B cell (primary cell): ENCODE results near the gene HTRA3. TPM values are rescaled to one million over a fixed set of nuclear protein-coding genes. Genes with fewer than 3 reads are reported as not detected.

Experiments
- ATAC-seq: fragments of 200-7000 bp; cut with Tn5 transposase; one replicate; pipeline ENCODE4 v1.10.0; 2021; ENCODE audit warnings: low read depth, mild to moderate bottlenecking, moderate number of reproducible peaks, moderate library complexity
- CTCF ChIA-PET: fragments of 350-600 bp; sonication (Branson Sonifier 250); formaldehyde crosslinking; loops from one replicate; lab custom pipeline; 2021; ENCODE audit warnings: antibody characterized with exemption, inconsistent platforms; lab: Charles Lee
- POLR2A ChIA-PET: fragments of 350-600 bp; sonication (Branson Sonifier 250); formaldehyde crosslinking; loops from one replicate; lab custom pipeline; 2021; ENCODE audit warnings: antibody characterized with exemption; lab: Charles Lee
- DNase-seq: peaks from one replicate; pipeline ENCODE4 v3.0.0; 2013
- H2AFZ ChIP-seq: 2 replicates; pipeline ENCODE4 v1.6.1; 2012; ENCODE audit warnings: mild to moderate bottlenecking, low read depth, low read length; ENCODE audit not compliant: insufficient read depth, poor library complexity, severe bottlenecking
- H3K27ac ChIP-seq, 2 donors: 1 replicate in 1 of 2; 2 replicates in 1 of 2; pipeline ENCODE4 v1.5.1; 2012 to 2013; ENCODE audit warnings: low read length in 2 of 2, mild to moderate bottlenecking in 2 of 2, moderate library complexity in 1 of 2
- H3K27me3 ChIP-seq, 4 experiments: fragments of 200-600 bp in 1 of 4; sonication (generic) in 1 of 4; replicated peaks in 1 of 4; 1 replicate in 2 of 4; 2 replicates in 2 of 4; pipeline versions ENCODE4 v1.6.1 to v1.7.0; 2013 to 2016; ENCODE audit warnings: low read length in 3 of 4, mild to moderate bottlenecking in 2 of 4, mixed read lengths in 1 of 4, moderate library complexity in 1 of 4; ENCODE audit not compliant: insufficient read depth in 4 of 4, control insufficient read depth in 3 of 4; ENCODE audit errors: control extremely low read depth in 1 of 4
- H3K36me3 ChIP-seq, 2 experiments: replicated peaks in 1 of 2; 1 replicate in 1 of 2; 2 replicates in 1 of 2; pipeline versions ENCODE4 v1.6.1 to v1.7.1; 2013; ENCODE audit warnings: low read length in 1 of 2; ENCODE audit not compliant: insufficient read depth in 2 of 2, control insufficient read depth in 1 of 2; ENCODE audit errors: control extremely low read depth in 1 of 2, extremely low read depth in 1 of 2
- H3K4me1 ChIP-seq, 2 donors: fragments of 200-600 bp in 1 of 2; sonication (generic) in 1 of 2; 1 replicate in 1 of 2; 2 replicates in 1 of 2; pipeline versions ENCODE4 v1.5.1 to v1.6.1; 2013 to 2017; ENCODE audit warnings: low read length in 2 of 2; ENCODE audit not compliant: control insufficient read depth in 2 of 2, insufficient read depth in 2 of 2
- H3K4me2 ChIP-seq: replicated peaks from 2 replicates; pipeline ENCODE3; 2012; ENCODE audit warnings: mild to moderate bottlenecking, low read depth, low read length; ENCODE audit not compliant: poor library complexity, severe bottlenecking
- H3K4me3 ChIP-seq, 5 experiments: fragments of 200-600 bp in 1 of 5; sonication (generic) in 1 of 5; 1 replicate in 3 of 5; 2 replicates in 2 of 5; pipeline versions ENCODE4 v1.5.1 to v1.7.0; 2011 to 2016; ENCODE audit warnings: low read length in 4 of 5, mild to moderate bottlenecking in 4 of 5, low read depth in 2 of 5, control low read depth in 1 of 5, moderate library complexity in 1 of 5; ENCODE audit not compliant: insufficient read depth in 1 of 5; ENCODE audit errors: control extremely low read depth in 1 of 5, extremely low read depth in 1 of 5
- H3K79me2 ChIP-seq: fragments of 200-600 bp; sonication (generic); one replicate; pipeline ENCODE4 v1.6.0; 2016; ENCODE audit warnings: low read length; ENCODE audit not compliant: control insufficient read depth, insufficient read depth
- H3K9ac ChIP-seq: fragments of 200-600 bp; sonication (generic); 2 replicates; pipeline ENCODE4 v1.6.1; 2017; ENCODE audit warnings: mild to moderate bottlenecking, low read length, moderate library complexity
- H3K9me3 ChIP-seq, 3 donors: one replicate each; pipeline versions ENCODE4 v1.6.1 to v1.7.1; 2013; ENCODE audit warnings: low read length in 2 of 3; ENCODE audit not compliant: control insufficient read depth in 2 of 3, insufficient read depth in 1 of 3; ENCODE audit errors: control extremely low read depth in 1 of 3
- H4K20me1 ChIP-seq: 2 replicates; pipeline ENCODE4 v1.6.0; 2012; ENCODE audit warnings: mild to moderate bottlenecking, low read length; ENCODE audit not compliant: insufficient read depth, control insufficient read depth, poor library complexity, severe bottlenecking
- H3K27ac Mint-ChIP-seq: one replicate; pipeline ENCODE4 v1.8.0; 2021; ENCODE audit warnings: mixed read lengths
- H3K27me3 Mint-ChIP-seq: one replicate; pipeline ENCODE4 v1.8.0; 2021; ENCODE audit warnings: mixed read lengths
- H3K4me1 Mint-ChIP-seq: one replicate; pipeline ENCODE4 v1.8.0; 2021; ENCODE audit warnings: mixed read lengths
- H3K4me3 Mint-ChIP-seq: one replicate; pipeline ENCODE4 v1.8.0; 2021; ENCODE audit warnings: mixed read lengths
- H3K9me3 Mint-ChIP-seq: one replicate; pipeline ENCODE4 v1.8.0; 2022; ENCODE audit warnings: mixed read lengths; ENCODE audit not compliant: insufficient read depth
- CTCF ChIP-seq: fragments of 200-600 bp; IDR thresholded peaks from one replicate; pipeline ENCODE4 v1.8.0; 2022; ENCODE audit warnings: antibody characterized with exemption, mild to moderate bottlenecking
- EZH2 ChIP-seq: IDR thresholded peaks from 2 replicates; pipeline ENCODE4 v1.6.1; 2012; ENCODE audit warnings: borderline replicate concordance, low read depth, mild to moderate bottlenecking, moderate library complexity, low read length; ENCODE audit not compliant: insufficient read depth, poor library complexity, severe bottlenecking
- WGBS: methylation state at CpG from one replicate; pipeline ENCODE4 v1.1.5; 2013; ENCODE audit warnings: missing lambda C conversion rate; ENCODE audit not compliant: insufficient coverage; 5-methylcytosine and 5-hydroxymethylcytosine counted together
- intact Hi-C: fragments of 100-400 bp; cut with micrococcal nuclease; formaldehyde crosslinking; loops from one replicate; pipeline ENCODE4 v1.10.0; 2022
- polyA plus RNA-seq: library from polyadenylated mRNA; depleted of rRNA; stranded (reverse); fragments of >200 nt; gene quantifications from 2 replicates; pipeline ENCODE4 v1.2.3, GENCODE V29; 2012
- total RNA-seq, 2 donors: library from RNA; stranded (reverse); fragments of 120-200 nt in 1 of 2; gene quantifications; 1 replicate in 1 of 2; 2 replicates in 1 of 2; pipeline versions ENCODE4 v1.2.3 to v1.2.4, GENCODE V29; 2013 to 2022

The HTRA3 gene
- total and polyA plus RNA-seq, 2 donors (not counting 1 experiment from before 2014, with no cell fraction given): not detected

- CTCF ChIA-PET: interaction anchor here (1.9 to 5.5 kb wide), 3 partner anchors 18 to 48 kb away, joined by 6 to 35 read pairs (median 11); no protein-coding TSS in a partner anchor
- H3K4me1 ChIP-seq: peaks cover 14 to 31% of the 10 kb centered on the region in 2 donors
- Mint-ChIP-seq H3K27ac (no peak overlapping the region), H3K4me3 (no peak overlapping the region), H3K4me1 (peaks cover 33% of the 10 kb centered on the region), H3K9me3 (no peaks in the 10 kb centered on the region), H3K27me3 (no peaks in the 10 kb centered on the region)
- DNase-seq (no peak), ATAC-seq (no peak)
- peaks cover 4% of the 10 kb centered on the region for H3K79me2 ChIP-seq
- no peak overlapping the region for H3K4me2 ChIP-seq
- TF ChIP-seq CTCF (no peak), EZH2 (no peak)
- no peak overlapping the region for H3K9ac ChIP-seq
- H3K9me3 ChIP-seq: no peaks in the 10 kb centered on the region
- no peak overlapping the region for H2AFZ ChIP-seq
- no peaks in the 10 kb centered on the region for H3K27me3 ChIP-seq
- H3K36me3 ChIP-seq: peaks cover 7 to 78% of the 10 kb centered on the region in 2 experiments
- POLR2A ChIA-PET: interaction anchor here (5.3 kb wide), 1 partner anchor 24 kb away, joined by 50 read pairs; the partner anchor contains the start of gene SH3TC1
- 63% methylated on average over 11 of the region's 12 CpGs for WGBS
- H3K4me3 ChIP-seq: no peak overlapping the region
- intact Hi-C loops: loop anchor here (5.0 kb wide), 1 partner anchor 33 kb away; no protein-coding TSS in a partner anchor
- H4K20me1 ChIP-seq: peaks cover 43% of the 10 kb centered on the region
- H3K27ac ChIP-seq: no peak overlapping the region
Observed at GRCh38 chr4:8224975-8225625, 44.5 kb upstream of the HTRA3 start.
